ENCODE data around the gene RMI1. TPM values are rescaled to one million over a fixed set of nuclear protein-coding genes. Genes with fewer than 3 reads are reported as not detected.
"Not testable (repeated sequence)": the region's sequence is repeated elsewhere in the genome, so short reads cannot be mapped to it uniquely, and the experiment has no call there.

The RMI1 gene
- total RNA-seq, 1 donor from 2014 or later = 2.9 TPM

GRCh38 chr9:83940590-83941303 lies 39.9 kb upstream of the RMI1 start:
- no peak overlapping the region for H3K27ac ChIP-seq
- intact Hi-C loops (cut with DNase I) = loop anchor here (10.0 kb wide), 1 partner anchor 234 kb away; no protein-coding TSS in a partner anchor
- no peaks in the 10 kb centered on the region for H3K9me3 ChIP-seq
- no peak overlapping the region for H3K4me3 ChIP-seq
- H3K27me3 ChIP-seq = no peaks in the 10 kb centered on the region
- no peak for DNase-seq (ENCODE audit: extremely low spot score in 2 of 2)
- no peaks in the 10 kb centered on the region for H3K4me1 ChIP-seq
- no peak for TF ChIP-seq POLR2A (IDR thresholded peaks at IDR 0.05)
- no peak for TF ChIP-seq CTCF (IDR thresholded peaks at IDR 0.05)
- TF ChIP-seq POLR2AphosphoS5 (IDR thresholded peaks at IDR 0.05; ENCODE audit: insufficient read depth in 1 of 2, low read depth in 1 of 2) = no peak
- peaks cover 0 to 33% of the 10 kb centered on the region in 2 donors for H3K36me3 ChIP-seq

GRCh38 chr9:83948096-83948495 lies 32.5 kb upstream of the RMI1 start:
- not testable (repeated sequence) for DNase-seq (ENCODE audit: extremely low spot score in 2 of 2); H3K4me3 ChIP-seq; H3K27ac ChIP-seq; H3K9me3 ChIP-seq; H3K4me1 ChIP-seq; H3K27me3 ChIP-seq
- intact Hi-C loops (cut with DNase I) = loop anchor here (10.0 kb wide), 1 partner anchor 227 kb away; no protein-coding TSS in a partner anchor
- peaks cover 0 to 21% of the 10 kb centered on the region in 2 donors for H3K36me3 ChIP-seq

- Histone ChIP-seq H3K9me3 (no peaks in the 10 kb centered on the region), H3K4me3 (peak overlapping the region; percentile 70 to 76), H3K27ac (peak overlapping the region; percentile 78), H3K27me3 (no peaks in the 10 kb centered on the region), H3K36me3 (peaks cover 0 to 9% of the 10 kb centered on the region in 2 donors), H3K4me1 (peaks cover 19% of the 10 kb centered on the region)
- DNase-seq (ENCODE audit: extremely low spot score in 2 of 2) = no peak
- intact Hi-C loops (cut with DNase I) = no loop called here
- TF ChIP-seq CTCF (IDR thresholded peaks at IDR 0.05) (no peak), POLR2A (IDR thresholded peaks at IDR 0.05) (no peak), POLR2AphosphoS5 (IDR thresholded peaks at IDR 0.05; ENCODE audit: insufficient read depth in 1 of 2, low read depth in 1 of 2) (no peak)
Measured at GRCh38 chr9:83956086-83956435, 24.5 kb upstream of the RMI1 start.

- H3K27ac ChIP-seq = peak overlapping the region; percentile 78
- intact Hi-C loops (cut with DNase I) = no loop called here
- H3K4me1 ChIP-seq = peaks cover 19% of the 10 kb centered on the region
- no peak for DNase-seq (ENCODE audit: extremely low spot score in 2 of 2)
- H3K27me3 ChIP-seq = no peaks in the 10 kb centered on the region
- TF ChIP-seq POLR2A (IDR thresholded peaks at IDR 0.05) (no peak), POLR2AphosphoS5 (IDR thresholded peaks at IDR 0.05; ENCODE audit: insufficient read depth in 1 of 2, low read depth in 1 of 2) (peak; percentile 28 to 76)
- peaks cover 0 to 9% of the 10 kb centered on the region in 2 donors for H3K36me3 ChIP-seq
- H3K4me3 ChIP-seq = peak overlapping the region; percentile 70 to 76
- no peaks in the 10 kb centered on the region for H3K9me3 ChIP-seq
Measured at GRCh38 chr9:83956436-83957247, 24.0 kb upstream of the RMI1 start.

- Histone ChIP-seq H3K4me3 (peak overlapping the region; percentile 70 to 76), H3K4me1 (peaks cover 19% of the 10 kb centered on the region), H3K27ac (peak overlapping the region; percentile 78), H3K9me3 (no peaks in the 10 kb centered on the region), H3K36me3 (peaks cover 0 to 4% of the 10 kb centered on the region in 2 donors), H3K27me3 (no peaks in the 10 kb centered on the region)
- intact Hi-C loops (cut with DNase I) = no loop called here
- DNase-seq (ENCODE audit: extremely low spot score in 2 of 2) = no peak
- TF ChIP-seq POLR2A (IDR thresholded peaks at IDR 0.05) (no peak), POLR2AphosphoS5 (IDR thresholded peaks at IDR 0.05; ENCODE audit: insufficient read depth in 1 of 2, low read depth in 1 of 2) (no peak)
Measured at GRCh38 chr9:83957248-83957513, 23.4 kb upstream of the RMI1 start.

GRCh38 chr9:83959061-83959460 lies 21.5 kb upstream of the RMI1 start:
- Histone ChIP-seq H3K27me3 (no peaks in the 10 kb centered on the region), H3K36me3 (no peaks in the 10 kb centered on the region), H3K9me3 (no peaks in the 10 kb centered on the region), H3K4me3 (no peak overlapping the region), H3K4me1 (peaks cover 19% of the 10 kb centered on the region), H3K27ac (no peak overlapping the region)
- intact Hi-C loops (cut with DNase I) = no loop called here
- no peak for TF ChIP-seq POLR2AphosphoS5 (IDR thresholded peaks at IDR 0.05; ENCODE audit: insufficient read depth in 1 of 2, low read depth in 1 of 2)
- no peak for DNase-seq (ENCODE audit: extremely low spot score in 2 of 2)

- Histone ChIP-seq H3K27ac (no peak overlapping the region), H3K4me3 (no peak overlapping the region), H3K27me3 (no peaks in the 10 kb centered on the region), H3K36me3 (peaks cover 0 to 2% of the 10 kb centered on the region in 2 donors), H3K9me3 (no peaks in the 10 kb centered on the region), H3K4me1 (peaks cover 9% of the 10 kb centered on the region)
- intact Hi-C loops (cut with DNase I) = no loop called here
- DNase-seq (ENCODE audit: extremely low spot score in 2 of 2) = no peak
- no peak for TF ChIP-seq POLR2A (IDR thresholded peaks at IDR 0.05)
- TF ChIP-seq POLR2AphosphoS5 (IDR thresholded peaks at IDR 0.05; ENCODE audit: insufficient read depth in 1 of 2, low read depth in 1 of 2) = no peak
- TF ChIP-seq CTCF (IDR thresholded peaks at IDR 0.05) = no peak
Measured at GRCh38 chr9:83960991-83961390, 19.6 kb upstream of the RMI1 start.
